Measurements from ENCODE around the gene MRTFA.

MRTFA gene

GRCh38 chr22:40642316-40642715, 5.8 kb upstream of the MRTFA start:
- TF ChIP-seq GATA2 (IDR thresholded peaks at IDR 0.05; ENCODE audit: low read depth, low read length) (no peak), GATA3 (IDR thresholded peaks at IDR 0.05; ENCODE audit: low read depth, low read length) (no peak)

DNA sequence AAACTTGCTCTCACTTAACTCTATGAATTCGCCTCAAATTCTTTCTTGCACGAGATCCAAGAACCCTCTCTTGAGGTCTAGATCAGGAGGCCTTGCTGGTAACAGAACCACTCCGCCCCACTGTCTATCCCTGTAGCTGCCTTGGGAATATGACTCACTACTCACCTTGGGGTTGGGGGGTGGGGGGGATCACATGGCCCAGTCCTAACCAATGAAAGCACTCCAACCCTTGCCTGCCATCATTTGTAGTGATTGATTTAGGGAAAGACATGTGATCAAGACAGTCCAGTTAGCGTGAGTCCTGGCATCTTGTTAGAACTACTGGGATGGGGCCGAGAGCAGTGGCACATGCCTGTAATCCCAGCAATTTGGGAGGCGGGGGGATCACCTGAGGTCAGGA, 4.8 kb upstream of the MRTFA start:
- no peak for TF ChIP-seq GATA3 (IDR thresholded peaks at IDR 0.05; ENCODE audit: low read depth, low read length)
- TF ChIP-seq GATA2 (IDR thresholded peaks at IDR 0.05; ENCODE audit: low read depth, low read length), result no peak

- TF ChIP-seq GATA3 (IDR thresholded peaks at IDR 0.05; ENCODE audit: low read depth, low read length), result no peak
- no peak for TF ChIP-seq GATA2 (IDR thresholded peaks at IDR 0.05; ENCODE audit: low read depth, low read length)
Measured at GRCh38 chr22:40638261-40638660, 1.7 kb upstream of the MRTFA start.

DNA sequence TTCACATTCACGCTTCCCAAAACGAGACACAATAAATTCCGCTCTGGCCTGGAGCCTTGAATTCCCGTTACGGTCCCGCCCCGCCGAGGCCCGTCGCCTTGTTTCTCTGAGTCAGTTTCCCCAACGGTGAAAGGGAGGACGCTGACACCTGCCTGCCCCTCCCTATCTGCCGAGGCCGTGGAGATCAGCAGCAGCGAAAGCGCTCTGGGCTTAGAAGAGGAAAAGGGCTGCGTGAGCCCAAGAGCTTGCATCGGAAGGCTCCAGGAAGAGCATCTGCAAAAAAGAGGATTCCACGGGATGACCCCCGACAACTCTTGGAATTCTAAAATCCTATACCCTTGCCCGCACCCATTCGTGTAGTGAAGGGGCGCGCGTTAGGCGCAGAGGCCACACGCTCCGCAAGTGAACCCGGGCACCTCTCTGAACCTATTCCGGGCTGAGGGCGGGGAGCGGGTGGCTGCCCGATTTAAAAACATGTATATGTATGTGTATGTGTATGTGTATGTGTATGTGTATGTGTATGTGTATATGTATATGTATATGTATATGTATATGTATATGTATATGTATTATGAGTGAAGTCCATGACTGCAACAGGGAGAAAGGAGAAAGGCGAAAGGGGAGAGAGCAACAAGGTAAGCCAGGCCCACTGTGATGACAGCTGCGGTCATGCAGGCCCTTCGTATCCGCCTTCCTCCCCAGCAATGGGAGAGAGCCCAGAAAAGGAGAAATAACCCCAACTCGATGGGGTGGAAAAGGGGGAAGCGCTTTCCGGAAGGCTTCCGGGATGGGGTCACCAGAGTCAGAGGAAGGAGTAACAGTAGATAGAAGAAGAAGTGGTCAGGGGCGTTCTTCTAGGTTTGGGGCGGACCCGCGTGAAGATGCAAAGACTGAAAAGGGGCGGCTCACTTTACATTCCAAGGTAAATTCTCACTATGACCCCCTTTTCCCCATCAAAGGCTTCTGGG, 948 bp upstream of the MRTFA start:
- TF ChIP-seq GATA2 (IDR thresholded peaks at IDR 0.05; ENCODE audit: low read depth, low read length) (no peak), GATA3 (IDR thresholded peaks at IDR 0.05; ENCODE audit: low read depth, low read length) (no peak)

DNA sequence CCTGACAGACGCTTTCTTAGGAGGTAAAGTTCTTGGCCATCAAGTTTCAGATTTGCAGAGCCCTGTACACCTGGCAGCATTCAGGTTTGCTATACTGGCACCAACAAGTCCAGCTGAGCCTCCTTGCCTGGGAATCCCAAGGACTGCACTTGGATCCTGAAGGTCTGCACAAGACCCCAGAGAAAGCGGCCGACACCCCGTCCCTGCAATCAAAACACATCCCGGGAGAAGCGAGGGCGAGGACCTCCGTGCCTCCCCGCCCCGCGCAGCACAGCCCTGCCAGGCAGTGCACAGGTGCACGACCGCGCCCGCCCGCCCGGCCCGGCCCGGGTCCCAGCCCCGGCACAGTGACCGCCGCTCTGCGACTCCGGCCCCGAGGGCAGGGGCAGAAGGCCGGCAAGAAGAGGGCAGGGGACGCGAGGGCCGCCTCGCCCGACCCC, 559 bp downstream of the MRTFA start:
- no peak for TF ChIP-seq GATA3 (IDR thresholded peaks at IDR 0.05; ENCODE audit: low read depth, low read length)
- no peak for TF ChIP-seq GATA2 (IDR thresholded peaks at IDR 0.05; ENCODE audit: low read depth, low read length)

DNA sequence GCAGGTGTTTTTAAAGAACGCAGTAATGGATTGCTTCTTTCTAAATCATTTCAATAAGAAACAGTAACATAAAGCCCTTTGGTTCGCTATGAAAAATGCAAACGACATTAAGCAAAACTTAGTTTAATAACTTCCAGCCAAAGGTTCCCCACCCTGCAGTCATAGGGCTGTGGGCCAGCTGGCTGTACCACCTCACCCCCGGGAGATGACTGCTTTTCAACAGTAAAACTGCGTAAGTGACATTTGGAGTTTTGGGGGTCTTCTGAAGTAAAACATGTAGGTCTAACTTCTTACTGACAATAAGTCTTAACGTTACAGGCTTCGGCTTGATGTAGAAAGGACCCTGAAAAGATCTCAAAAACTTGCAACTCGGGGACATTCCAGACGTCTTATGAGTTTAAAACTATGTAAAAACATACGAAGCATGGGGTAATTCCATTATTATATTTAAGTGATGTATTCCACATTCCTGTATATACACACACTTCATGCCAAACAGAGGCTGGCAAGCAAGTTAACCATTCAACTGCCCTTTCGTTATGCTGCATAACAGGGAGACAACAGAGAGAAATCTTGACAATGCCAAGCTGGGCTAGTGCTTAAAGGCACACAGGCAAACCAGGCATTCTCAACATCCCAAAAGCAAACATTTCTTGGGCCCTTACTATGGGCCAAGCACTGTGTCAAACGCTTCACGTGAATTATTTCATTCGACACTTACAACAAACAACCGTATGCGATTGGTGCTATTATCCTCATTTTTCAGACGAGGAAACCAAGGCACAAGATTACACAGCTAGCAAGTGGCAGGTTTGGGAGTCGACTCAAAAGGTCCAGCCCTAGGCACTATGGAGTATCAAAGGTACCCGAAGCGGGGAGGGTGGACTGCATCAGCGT, 1.2 kb downstream of the MRTFA start:
- TF ChIP-seq GATA3 (IDR thresholded peaks at IDR 0.05; ENCODE audit: low read depth, low read length) (no peak), GATA2 (IDR thresholded peaks at IDR 0.05; ENCODE audit: low read depth, low read length) (no peak)

- TF ChIP-seq GATA3 (IDR thresholded peaks at IDR 0.05; ENCODE audit: low read depth, low read length) (no peak), GATA2 (IDR thresholded peaks at IDR 0.05; ENCODE audit: low read depth, low read length) (no peak)
Measured at GRCh38 chr22:40634119-40634903, 2.2 kb downstream of the MRTFA start.

DNA sequence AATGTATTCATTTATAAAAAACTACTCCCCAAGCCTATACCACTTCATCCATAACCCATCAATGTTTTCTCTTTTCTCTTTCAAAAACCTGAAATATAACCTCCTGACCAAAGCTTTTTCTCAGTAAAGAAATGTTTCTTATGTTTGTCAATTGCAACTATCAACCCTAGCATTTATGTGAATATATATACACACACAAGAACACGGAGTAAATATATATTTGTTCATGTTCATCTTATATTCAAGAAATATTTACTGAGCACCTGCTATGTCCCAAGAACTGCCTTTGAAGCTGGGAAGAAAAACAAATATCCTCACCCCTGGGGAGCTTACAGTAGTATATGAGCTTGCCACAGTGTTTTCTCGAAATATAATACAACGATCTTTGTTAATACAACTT, 3.5 kb downstream of the MRTFA start:
- TF ChIP-seq GATA3 (IDR thresholded peaks at IDR 0.05; ENCODE audit: low read depth, low read length) (no peak), GATA2 (IDR thresholded peaks at IDR 0.05; ENCODE audit: low read depth, low read length) (no peak)

- no peak for TF ChIP-seq GATA2 (IDR thresholded peaks at IDR 0.05; ENCODE audit: low read depth, low read length)
- TF ChIP-seq GATA3 (IDR thresholded peaks at IDR 0.05; ENCODE audit: low read depth, low read length), result no peak
Measured at GRCh38 chr22:40631925-40632324, 4.6 kb downstream of the MRTFA start.

DNA sequence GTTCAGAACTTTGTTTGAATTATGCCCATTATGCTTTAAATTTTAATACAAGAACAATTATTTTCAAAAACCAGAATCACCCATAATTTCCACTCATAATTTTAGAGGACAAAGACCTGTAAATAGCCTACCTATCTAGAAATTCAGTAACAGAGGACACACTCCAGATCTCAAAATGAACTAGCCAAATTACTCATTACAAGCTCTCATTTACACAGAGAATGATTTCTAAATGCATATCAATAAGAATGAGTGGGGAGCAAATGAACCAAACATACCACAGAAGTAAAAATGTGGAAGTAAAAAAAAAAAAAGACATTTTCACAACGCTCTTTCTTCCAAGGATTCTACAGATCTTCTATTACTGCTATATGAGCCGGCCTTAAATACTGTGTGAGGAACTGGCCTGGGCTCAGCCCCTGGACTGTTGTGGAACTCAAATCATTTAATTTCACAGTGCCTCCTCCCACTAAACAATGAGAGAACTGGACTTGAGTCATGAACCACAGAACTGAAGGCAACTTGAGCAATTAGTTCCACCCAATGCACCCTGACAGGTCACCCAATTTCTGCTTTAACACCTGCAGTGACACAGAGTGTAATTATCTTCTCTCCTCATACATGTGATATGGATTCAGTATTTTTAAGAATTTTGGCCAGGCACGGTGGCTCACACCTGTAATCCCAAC, 8.0 kb downstream of the MRTFA start:
- no peak for TF ChIP-seq GATA2 (IDR thresholded peaks at IDR 0.05; ENCODE audit: low read depth, low read length)
- TF ChIP-seq GATA3 (IDR thresholded peaks at IDR 0.05; ENCODE audit: low read depth, low read length), result no peak

- TF ChIP-seq GATA2 (IDR thresholded peaks at IDR 0.05; ENCODE audit: low read depth, low read length) (no peak), GATA3 (IDR thresholded peaks at IDR 0.05; ENCODE audit: low read depth, low read length) (no peak)
Measured at GRCh38 chr22:40627612-40628011, 8.9 kb downstream of the MRTFA start.

DNA sequence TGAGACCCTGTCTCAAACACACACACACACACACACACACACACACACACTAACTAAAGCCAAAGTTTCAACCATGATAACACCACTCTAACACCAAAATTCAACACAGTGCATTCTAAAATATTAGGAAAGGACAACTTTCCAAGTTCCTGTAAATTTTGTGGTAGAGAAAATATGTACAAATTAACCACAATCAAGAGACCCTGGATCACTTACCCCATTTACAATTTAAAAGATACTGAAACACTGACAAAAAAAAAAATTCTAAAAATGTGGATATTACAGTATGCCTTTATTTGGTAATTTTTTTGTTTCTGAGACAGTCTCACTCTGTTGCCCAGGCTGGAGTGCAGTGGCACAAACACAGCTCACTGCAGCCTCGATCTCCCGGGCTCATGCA, 9.7 kb downstream of the MRTFA start:
- TF ChIP-seq GATA2 (IDR thresholded peaks at IDR 0.05; ENCODE audit: low read depth, low read length) (no peak), GATA3 (IDR thresholded peaks at IDR 0.05; ENCODE audit: low read depth, low read length) (no peak)

- TF ChIP-seq GATA3 (IDR thresholded peaks at IDR 0.05; ENCODE audit: low read depth, low read length) (no peak), GATA2 (IDR thresholded peaks at IDR 0.05; ENCODE audit: low read depth, low read length) (no peak)
Measured at GRCh38 chr22:40624770-40625169, 11.7 kb downstream of the MRTFA start.
